ENCODE results near the gene EYS. TPM values are rescaled to one million over a fixed set of nuclear protein-coding genes. Genes with fewer than 3 reads are reported as not detected.

Gene EYS
- total and polyA plus RNA-seq, 4 donors: 0.08 to 0.63 (median 0.36) TPM

GRCh38 chr6:63872233-63872632 is 1834.8 kb downstream of the EYS start:
- TF ChIP-seq HNF4A (conservative IDR thresholded peaks at IDR 0.05) (no peak), CTCF (IDR thresholded peaks at IDR 0.05; ENCODE audit: low read depth, low read length, missing input control) (peak; percentile 4), MAX (IDR thresholded peaks at IDR 0.05) (no peak)
- Histone ChIP-seq H3K27ac (ENCODE audit: low read depth in 1 of 2, low read length in 2 of 2) (no peak overlapping the region), H3K9ac (ENCODE audit: low read depth in 1 of 2, low read length in 2 of 2) (no peak overlapping the region), H3K36me3 (ENCODE audit: control insufficient read depth in 4 of 4, insufficient read depth in 3 of 4, low read depth in 1 of 4, low read length in 3 of 4) (no peaks in the 10 kb centered on the region), H3K4me3 (ENCODE audit: low read depth in 1 of 3, low read length in 3 of 3) (no peak overlapping the region), H3K4me1 (ENCODE audit: control insufficient read depth in 4 of 4, insufficient read depth in 4 of 4, low read length in 3 of 4) (no peaks in the 10 kb centered on the region), H3K9me3 (ENCODE audit: control insufficient read depth in 4 of 4, low read length in 3 of 4) (no peaks in the 10 kb centered on the region), H3K27me3 (ENCODE audit: control insufficient read depth in 4 of 4, insufficient read depth in 4 of 4, low read length in 3 of 4) (no peaks in the 10 kb centered on the region)
- DNase-seq (ENCODE audit: low spot score): no peak
- WGBS: 89% methylated on average over 4 of the region's 4 CpGs

- TF ChIP-seq MAX (IDR thresholded peaks at IDR 0.05): no peak
- no peak for TF ChIP-seq RXRA (IDR thresholded peaks at IDR 0.05)
- no peak for TF ChIP-seq EGR1 (IDR thresholded peaks at IDR 0.05; ENCODE audit: low read depth in 2 of 2)
- no peak for TF ChIP-seq REST (IDR thresholded peaks at IDR 0.05)
- TF ChIP-seq FOXA1 (IDR thresholded peaks at IDR 0.05): no peak
- no peak for TF ChIP-seq JUND (IDR thresholded peaks at IDR 0.05)
- no peak for TF ChIP-seq HNF4A (conservative IDR thresholded peaks at IDR 0.05)
- H3K36me3 ChIP-seq (ENCODE audit: control insufficient read depth in 4 of 4, insufficient read depth in 3 of 4, low read depth in 1 of 4, low read length in 3 of 4): no peaks in the 10 kb centered on the region
- H3K4me1 ChIP-seq (ENCODE audit: control insufficient read depth in 4 of 4, insufficient read depth in 4 of 4, low read length in 3 of 4): no peaks in the 10 kb centered on the region
- H3K9ac ChIP-seq (ENCODE audit: low read depth in 1 of 2, low read length in 2 of 2): no peak overlapping the region
- H3K4me3 ChIP-seq (ENCODE audit: low read depth in 1 of 3, low read length in 3 of 3): no peak overlapping the region
- no peak overlapping the region for H3K27ac ChIP-seq (ENCODE audit: low read depth in 1 of 2, low read length in 2 of 2)
- no peaks in the 10 kb centered on the region for H3K27me3 ChIP-seq (ENCODE audit: control insufficient read depth in 4 of 4, insufficient read depth in 4 of 4, low read length in 3 of 4)
- no peak for DNase-seq (ENCODE audit: low spot score)
- no peaks in the 10 kb centered on the region for H3K9me3 ChIP-seq (ENCODE audit: control insufficient read depth in 4 of 4, low read length in 3 of 4)
- WGBS: 75% methylated on average over 3 of the region's 3 CpGs
Observed at GRCh38 chr6:63868351-63868750, 1838.7 kb downstream of the EYS start.

- no peak for DNase-seq (ENCODE audit: low spot score)
- Histone ChIP-seq H3K9ac (ENCODE audit: low read depth in 1 of 2, low read length in 2 of 2) (no peak overlapping the region), H3K27me3 (ENCODE audit: control insufficient read depth in 4 of 4, insufficient read depth in 4 of 4, low read length in 3 of 4) (no peaks in the 10 kb centered on the region), H3K4me3 (ENCODE audit: low read depth in 1 of 3, low read length in 3 of 3) (no peak overlapping the region), H3K4me1 (ENCODE audit: control insufficient read depth in 4 of 4, insufficient read depth in 4 of 4, low read length in 3 of 4) (no peaks in the 10 kb centered on the region), H3K36me3 (ENCODE audit: control insufficient read depth in 4 of 4, insufficient read depth in 3 of 4, low read depth in 1 of 4, low read length in 3 of 4) (no peaks in the 10 kb centered on the region), H3K9me3 (ENCODE audit: control insufficient read depth in 4 of 4, low read length in 3 of 4) (no peaks in the 10 kb centered on the region), H3K27ac (ENCODE audit: low read depth in 1 of 2, low read length in 2 of 2) (no peak overlapping the region)
- TF ChIP-seq HNF4G (IDR thresholded peaks at IDR 0.05): no peak
- TF ChIP-seq TAF1 (conservative IDR thresholded peaks at IDR 0.05): no peak
- no peak for TF ChIP-seq NR2F2 (IDR thresholded peaks at IDR 0.05)
- no peak for TF ChIP-seq EGR1 (IDR thresholded peaks at IDR 0.05; ENCODE audit: low read depth in 2 of 2)
- no peak for TF ChIP-seq RAD21 (IDR thresholded peaks at IDR 0.05)
- no peak for TF ChIP-seq RXRA (IDR thresholded peaks at IDR 0.05)
- TF ChIP-seq JUND (IDR thresholded peaks at IDR 0.05): no peak
- TF ChIP-seq GABPA (IDR thresholded peaks at IDR 0.05 in 1 of 2, conservative IDR thresholded peaks at IDR 0.05 in 1 of 2): no peak
- TF ChIP-seq HNF4A (conservative IDR thresholded peaks at IDR 0.05): no peak
- TF ChIP-seq FOXA2 (IDR thresholded peaks at IDR 0.05): no peak
- TF ChIP-seq SP1 (IDR thresholded peaks at IDR 0.05): no peak
- no peak for TF ChIP-seq FOXA1 (IDR thresholded peaks at IDR 0.05)
- TF ChIP-seq CTCF (IDR thresholded peaks at IDR 0.05; ENCODE audit: low read depth, low read length, missing input control): no peak
- no peak for TF ChIP-seq YY1 (IDR thresholded peaks at IDR 0.05)
- 76% methylated on average over 4 of the region's 4 CpGs for WGBS
Observed at GRCh38 chr6:63864671-63865318, 1842.2 kb downstream of the EYS start.
